Activated CD8-positive, alpha-beta T cell treated with anti-CD3 and anti-CD28 coated beads for 36 hours (primary cell): ENCODE results near the gene GFOD1. TPM values are rescaled to one million over a fixed set of nuclear protein-coding genes. Genes with fewer than 3 reads are reported as not detected.

ENCODE experiments used
- ATAC-seq: fragments of 200-7000 bp; cut with Tn5 transposase; one replicate; pipeline ENCODE4 v1.10.0; 2021; ENCODE audit warnings: mild to moderate bottlenecking, moderate library complexity
- CTCF ChIA-PET: fragments of 350-600 bp; sonication (Branson Sonifier 250); formaldehyde crosslinking; loops from one replicate; lab custom pipeline; 2021; ENCODE audit warnings: antibody characterized with exemption; lab: Charles Lee
- POLR2A ChIA-PET: fragments of 350-600 bp; sonication (Branson Sonifier 250); formaldehyde crosslinking; loops from one replicate; lab custom pipeline; 2021; ENCODE audit warnings: antibody characterized with exemption; lab: Charles Lee
- DNase-seq: peaks from one replicate; pipeline ENCODE4 v3.0.0-alpha.2; 2020
- H3K27ac Mint-ChIP-seq: one replicate; pipeline ENCODE4 v1.8.0; 2021; ENCODE audit warnings: mild to moderate bottlenecking, mixed read lengths
- H3K27me3 Mint-ChIP-seq: one replicate; pipeline ENCODE4 v1.8.0; 2021; ENCODE audit warnings: mixed read lengths
- H3K36me3 Mint-ChIP-seq: one replicate; pipeline ENCODE4 v1.8.0; 2021; ENCODE audit warnings: low read depth, mixed read lengths
- H3K4me1 Mint-ChIP-seq: one replicate; pipeline ENCODE4 v1.8.0; 2021; ENCODE audit warnings: low read depth, mixed read lengths
- H3K4me3 Mint-ChIP-seq: one replicate; pipeline ENCODE4 v1.8.0; 2021; ENCODE audit warnings: mild to moderate bottlenecking, moderate library complexity, mixed read lengths
- H3K9me3 Mint-ChIP-seq: one replicate; pipeline ENCODE4 v1.8.0; 2021; ENCODE audit warnings: mixed read lengths
- CTCF ChIP-seq: fragments of 200-600 bp; IDR thresholded peaks from one replicate; pipeline ENCODE4 v1.8.0; 2022; ENCODE audit warnings: antibody characterized with exemption, mild to moderate bottlenecking
- intact Hi-C: fragments of 100-400 bp; cut with micrococcal nuclease; formaldehyde crosslinking; loops from one replicate; pipeline ENCODE4 v1.10.0; 2022
- total RNA-seq, 2 experiments: library from RNA; stranded (reverse); gene quantifications; one replicate each; pipeline ENCODE4 v1.2.3, GENCODE V29; 2021

Gene GFOD1
- total RNA-seq, 2 experiments from 2014 or later: 12.3 to 12.9 TPM

- peaks cover 26% of the 10 kb centered on the region for H3K4me1 Mint-ChIP-seq
Measured at GRCh38 chr6:13417954-13418353, 69.4 kb downstream of the GFOD1 start.

GRCh38 chr6:13417431-13417830 lies 70.0 kb downstream of the GFOD1 start:
- POLR2A ChIA-PET: interaction anchor here (0.6 to 1.0 kb wide), 2 partner anchors 42 to 80 kb away, joined by 3 read pairs; no protein-coding TSS in a partner anchor
- ATAC-seq: no peak
- Mint-ChIP-seq H3K4me1 (peaks cover 26% of the 10 kb centered on the region), H3K27ac (no peak overlapping the region), H3K4me3 (no peak overlapping the region), H3K9me3 (peaks cover 1% of the 10 kb centered on the region), H3K27me3 (no peaks in the 10 kb centered on the region), H3K36me3 (peaks cover 11% of the 10 kb centered on the region)
- intact Hi-C loops: no loop called here
- CTCF ChIA-PET: interaction anchor here (1.2 kb wide), 1 partner anchor 45 kb away, joined by 3 read pairs; no protein-coding TSS in a partner anchor
- DNase-seq: no peak
- TF ChIP-seq CTCF: no peak

More at GRCh38 chr6:13417954-13418353, 69.4 kb downstream of the GFOD1 start:
- Mint-ChIP-seq H3K27me3 (no peaks in the 10 kb centered on the region), H3K9me3 (peaks cover 1% of the 10 kb centered on the region), H3K4me3 (no peak overlapping the region), H3K36me3 (peaks cover 11% of the 10 kb centered on the region), H3K27ac (no peak overlapping the region)
- intact Hi-C loops: no loop called here
- TF ChIP-seq CTCF: no peak
- ChIA-PET CTCF (interaction anchor here (1.1 to 1.2 kb wide), 2 partner anchors 11 to 45 kb away, joined by 3 read pairs; no protein-coding TSS in a partner anchor), POLR2A (interaction anchor here (1.0 kb wide), 1 partner anchor 43 kb away, joined by 3 read pairs; no protein-coding TSS in a partner anchor)
- ATAC-seq: no peak
- DNase-seq: no peak

- Mint-ChIP-seq H3K27me3 (no peaks in the 10 kb centered on the region), H3K36me3 (peaks cover 11% of the 10 kb centered on the region), H3K4me3 (no peak overlapping the region), H3K4me1 (peaks cover 13% of the 10 kb centered on the region), H3K27ac (no peak overlapping the region), H3K9me3 (peaks cover 1% of the 10 kb centered on the region)
- ChIA-PET CTCF (interaction anchor here (1.3 kb wide), 1 partner anchor 31 kb away, joined by 4 read pairs; no protein-coding TSS in a partner anchor), POLR2A (interaction anchor here (1.4 kb wide), 1 partner anchor 15 kb away, joined by 3 read pairs; no protein-coding TSS in a partner anchor)
- ATAC-seq (no peak), DNase-seq (no peak)
- no peak for TF ChIP-seq CTCF
- intact Hi-C loops: no loop called here
Measured at GRCh38 chr6:13415283-13415682, 72.1 kb downstream of the GFOD1 start.

- CTCF ChIA-PET: interaction anchor here (1.3 to 1.5 kb wide), 2 partner anchors 29 to 161 kb away, joined by 4 read pairs; partner anchors contain the start of gene SIRT5
- TF ChIP-seq CTCF: no peak
- peaks cover 1% of the 10 kb centered on the region for H3K9me3 Mint-ChIP-seq
- H3K36me3 Mint-ChIP-seq: peaks cover 6% of the 10 kb centered on the region
- H3K27ac Mint-ChIP-seq: no peak overlapping the region
- H3K27me3 Mint-ChIP-seq: no peaks in the 10 kb centered on the region
- H3K4me1 Mint-ChIP-seq: peaks cover under 1% of the 10 kb centered on the region
- DNase-seq (no peak), ATAC-seq (peak; percentile 60)
- POLR2A ChIA-PET: interaction anchor here (0.6 to 1.4 kb wide), 3 partner anchors 13 to 204 kb away, joined by 3 read pairs; no protein-coding TSS in a partner anchor
- intact Hi-C loops: no loop called here
- no peak overlapping the region for H3K4me3 Mint-ChIP-seq
Measured at GRCh38 chr6:13413900-13414555, 73.4 kb downstream of the GFOD1 start.

GRCh38 chr6:13413466-13413862 lies 73.9 kb downstream of the GFOD1 start:
- ChIA-PET CTCF (interaction anchor here (1.5 kb wide), 1 partner anchor 161 kb away, joined by 4 read pairs; the partner anchor contains the start of gene SIRT5), POLR2A (interaction anchor here (0.6 kb wide), 1 partner anchor 205 kb away, joined by 3 read pairs; no protein-coding TSS in a partner anchor)
- no peaks in the 10 kb centered on the region for H3K4me1 Mint-ChIP-seq
- intact Hi-C loops: no loop called here
- DNase-seq (no peak), ATAC-seq (no peak)
- no peak for TF ChIP-seq CTCF
- H3K27ac Mint-ChIP-seq: no peak overlapping the region
- H3K4me3 Mint-ChIP-seq: no peak overlapping the region
- H3K9me3 Mint-ChIP-seq: peaks cover 1% of the 10 kb centered on the region
- no peaks in the 10 kb centered on the region for H3K27me3 Mint-ChIP-seq
- H3K36me3 Mint-ChIP-seq: peaks cover 5% of the 10 kb centered on the region
